Measurements from ENCODE around the gene TSPAN7. TPM values are rescaled to one million over a fixed set of nuclear protein-coding genes. Genes with fewer than 3 reads are reported as not detected.

The TSPAN7 gene
- total and polyA plus RNA-seq, 7 experiments from 2014 or later: 0.27 to 1.3 (median 0.48) TPM; not detected in 2

GRCh38 chrX:38601866-38602265 lies 40.5 kb downstream of the TSPAN7 start:
- Mint-ChIP-seq H3K4me1 (no peaks in the 10 kb centered on the region), H3K4me3 (no peak overlapping the region), H3K27ac (no peak overlapping the region), H3K36me3 (peaks cover 0 to 2% (median 0%) of the 10 kb centered on the region in 5 donors), H3K9me3 (peaks cover 0 to 5% (median 0%) of the 10 kb centered on the region in 11 donors), H3K27me3 (peaks cover 4 to 15% (median 8%) of the 10 kb centered on the region in 5 donors)
- H3K27me3 ChIP-seq (ENCODE audit: control insufficient read depth in 2 of 2, insufficient read depth in 2 of 2, low read length in 2 of 2): no peaks in the 10 kb centered on the region
- no peaks in the 10 kb centered on the region for H3K4me1 ChIP-seq (ENCODE audit: control insufficient read depth in 2 of 2, insufficient read depth in 2 of 2, low read length in 2 of 2)
- ChIA-PET CTCF (no interaction called here), POLR2A (no interaction called here)
- no peak overlapping the region for H3K4me3 ChIP-seq (ENCODE audit: low read length)
- no peaks in the 10 kb centered on the region for H3K36me3 ChIP-seq (ENCODE audit: control insufficient read depth in 2 of 3, insufficient read depth in 3 of 3, low read length in 3 of 3)
- ATAC-seq (no peak), DNase-seq (no peak)
- no peak overlapping the region for H3K27ac ChIP-seq (ENCODE audit: low read depth, low read length)
- H3K9me3 ChIP-seq (ENCODE audit: control insufficient read depth in 2 of 3, low read length in 3 of 3): no peaks in the 10 kb centered on the region
- intact Hi-C loops (cut with micrococcal nuclease): no loop called here

- Histone ChIP-seq H3K4me1 (ENCODE audit: control insufficient read depth in 2 of 2, insufficient read depth in 2 of 2, low read length in 2 of 2) (no peaks in the 10 kb centered on the region), H3K4me3 (ENCODE audit: low read length) (no peak overlapping the region), H3K9me3 (ENCODE audit: control insufficient read depth in 2 of 3, low read length in 3 of 3) (no peaks in the 10 kb centered on the region), H3K36me3 (ENCODE audit: control insufficient read depth in 2 of 3, insufficient read depth in 3 of 3, low read length in 3 of 3) (no peaks in the 10 kb centered on the region), H3K27ac (ENCODE audit: low read depth, low read length) (no peak overlapping the region), H3K27me3 (ENCODE audit: control insufficient read depth in 2 of 2, insufficient read depth in 2 of 2, low read length in 2 of 2) (no peaks in the 10 kb centered on the region)
- Mint-ChIP-seq H3K27ac (no peak overlapping the region), H3K4me3 (no peak overlapping the region), H3K36me3 (no peaks in the 10 kb centered on the region), H3K27me3 (peaks cover 0 to 11% (median 8%) of the 10 kb centered on the region in 5 donors), H3K4me1 (peaks cover 0 to 3% (median 0%) of the 10 kb centered on the region in 7 donors), H3K9me3 (peaks cover 0 to 5% (median 0%) of the 10 kb centered on the region in 11 donors)
- ATAC-seq: no peak
- no peak for DNase-seq
- ChIA-PET POLR2A (no interaction called here), CTCF (no interaction called here)
- intact Hi-C loops (cut with micrococcal nuclease): no loop called here
Measured at GRCh38 chrX:38606821-38607220, 45.5 kb downstream of the TSPAN7 start.

GRCh38 chrX:38607976-38608375 lies 46.6 kb downstream of the TSPAN7 start:
- intact Hi-C loops (cut with micrococcal nuclease): no loop called here
- H3K9me3 ChIP-seq (ENCODE audit: control insufficient read depth in 2 of 3, low read length in 3 of 3): no peaks in the 10 kb centered on the region
- no peak overlapping the region for H3K27ac Mint-ChIP-seq
- POLR2A ChIA-PET: no interaction called here
- peaks cover 0 to 7% (median 0%) of the 10 kb centered on the region in 5 donors for H3K27me3 Mint-ChIP-seq
- H3K9me3 Mint-ChIP-seq: peaks cover 0 to 2% (median 0%) of the 10 kb centered on the region in 11 donors
- no peaks in the 10 kb centered on the region for H3K36me3 ChIP-seq (ENCODE audit: control insufficient read depth in 2 of 3, insufficient read depth in 3 of 3, low read length in 3 of 3)
- no peak for DNase-seq
- H3K27me3 ChIP-seq (ENCODE audit: control insufficient read depth in 2 of 2, insufficient read depth in 2 of 2, low read length in 2 of 2): no peaks in the 10 kb centered on the region
- no peak overlapping the region for H3K4me3 Mint-ChIP-seq
- H3K4me1 ChIP-seq (ENCODE audit: control insufficient read depth in 2 of 2, insufficient read depth in 2 of 2, low read length in 2 of 2): no peaks in the 10 kb centered on the region
- ATAC-seq: no peak
- H3K27ac ChIP-seq (ENCODE audit: low read depth, low read length): no peak overlapping the region
- peaks cover 0 to 3% (median 0%) of the 10 kb centered on the region in 7 donors for H3K4me1 Mint-ChIP-seq
- H3K36me3 Mint-ChIP-seq: no peaks in the 10 kb centered on the region
- CTCF ChIA-PET: no interaction called here
- H3K4me3 ChIP-seq (ENCODE audit: low read length): no peak overlapping the region

- H3K4me3 ChIP-seq (ENCODE audit: low read length): no peak overlapping the region
- no peaks in the 10 kb centered on the region for H3K36me3 Mint-ChIP-seq
- no peak overlapping the region for H3K27ac Mint-ChIP-seq
- no peak overlapping the region for H3K27ac ChIP-seq (ENCODE audit: low read depth, low read length)
- no peaks in the 10 kb centered on the region for H3K36me3 ChIP-seq (ENCODE audit: control insufficient read depth in 2 of 3, insufficient read depth in 3 of 3, low read length in 3 of 3)
- intact Hi-C loops (cut with micrococcal nuclease): no loop called here
- no peak overlapping the region for H3K4me3 Mint-ChIP-seq
- peaks cover 0 to 7% (median 0%) of the 10 kb centered on the region in 5 donors for H3K27me3 Mint-ChIP-seq
- H3K9me3 ChIP-seq (ENCODE audit: control insufficient read depth in 2 of 3, low read length in 3 of 3): no peaks in the 10 kb centered on the region
- ATAC-seq: no peak
- H3K27me3 ChIP-seq (ENCODE audit: control insufficient read depth in 2 of 2, insufficient read depth in 2 of 2, low read length in 2 of 2): no peaks in the 10 kb centered on the region
- peaks cover 0 to 3% (median 0%) of the 10 kb centered on the region in 7 donors for H3K4me1 Mint-ChIP-seq
- DNase-seq: no peak
- no peaks in the 10 kb centered on the region for H3K4me1 ChIP-seq (ENCODE audit: control insufficient read depth in 2 of 2, insufficient read depth in 2 of 2, low read length in 2 of 2)
- no peaks in the 10 kb centered on the region for H3K9me3 Mint-ChIP-seq
- CTCF ChIA-PET: no interaction called here
- POLR2A ChIA-PET: no interaction called here
Measured at GRCh38 chrX:38610849-38611248, 49.5 kb downstream of the TSPAN7 start.

GRCh38 chrX:38612281-38612680 lies 50.9 kb downstream of the TSPAN7 start:
- intact Hi-C loops (cut with micrococcal nuclease): no loop called here
- no peak overlapping the region for H3K27ac ChIP-seq (ENCODE audit: low read depth, low read length)
- Mint-ChIP-seq H3K36me3 (no peaks in the 10 kb centered on the region), H3K27me3 (peaks cover 0 to 6% (median 0%) of the 10 kb centered on the region in 5 donors), H3K27ac (no peak overlapping the region), H3K9me3 (no peaks in the 10 kb centered on the region), H3K4me3 (no peak overlapping the region), H3K4me1 (peaks cover 0 to 3% (median 0%) of the 10 kb centered on the region in 7 donors)
- H3K4me3 ChIP-seq (ENCODE audit: low read length): no peak overlapping the region
- no peaks in the 10 kb centered on the region for H3K4me1 ChIP-seq (ENCODE audit: control insufficient read depth in 2 of 2, insufficient read depth in 2 of 2, low read length in 2 of 2)
- ATAC-seq (no peak), DNase-seq (no peak)
- no peaks in the 10 kb centered on the region for H3K27me3 ChIP-seq (ENCODE audit: control insufficient read depth in 2 of 2, insufficient read depth in 2 of 2, low read length in 2 of 2)
- H3K9me3 ChIP-seq (ENCODE audit: control insufficient read depth in 2 of 3, low read length in 3 of 3): no peaks in the 10 kb centered on the region
- POLR2A ChIA-PET: no interaction called here
- no peaks in the 10 kb centered on the region for H3K36me3 ChIP-seq (ENCODE audit: control insufficient read depth in 2 of 3, insufficient read depth in 3 of 3, low read length in 3 of 3)
- CTCF ChIA-PET: no interaction called here

- Mint-ChIP-seq H3K27ac (no peak overlapping the region), H3K4me1 (no peaks in the 10 kb centered on the region), H3K36me3 (no peaks in the 10 kb centered on the region), H3K9me3 (no peaks in the 10 kb centered on the region), H3K4me3 (no peak overlapping the region), H3K27me3 (peaks cover 0 to 6% (median 0%) of the 10 kb centered on the region in 5 donors)
- Histone ChIP-seq H3K27me3 (ENCODE audit: control insufficient read depth in 2 of 2, insufficient read depth in 2 of 2, low read length in 2 of 2) (no peaks in the 10 kb centered on the region), H3K4me1 (ENCODE audit: control insufficient read depth in 2 of 2, insufficient read depth in 2 of 2, low read length in 2 of 2) (no peaks in the 10 kb centered on the region), H3K4me3 (ENCODE audit: low read length) (no peak overlapping the region), H3K36me3 (ENCODE audit: control insufficient read depth in 2 of 3, insufficient read depth in 3 of 3, low read length in 3 of 3) (no peaks in the 10 kb centered on the region), H3K9me3 (ENCODE audit: control insufficient read depth in 2 of 3, low read length in 3 of 3) (no peaks in the 10 kb centered on the region), H3K27ac (ENCODE audit: low read depth, low read length) (no peak overlapping the region)
- ChIA-PET CTCF (no interaction called here), POLR2A (no interaction called here)
- DNase-seq (no peak), ATAC-seq (no peak)
- intact Hi-C loops (cut with micrococcal nuclease): no loop called here
Measured at GRCh38 chrX:38614485-38614884, 53.1 kb downstream of the TSPAN7 start.

- DNase-seq (no peak), ATAC-seq (no peak)
- Mint-ChIP-seq H3K27me3 (peaks cover 0 to 6% (median 0%) of the 10 kb centered on the region in 5 donors), H3K4me1 (no peaks in the 10 kb centered on the region), H3K9me3 (no peaks in the 10 kb centered on the region), H3K27ac (no peak overlapping the region), H3K36me3 (no peaks in the 10 kb centered on the region), H3K4me3 (no peak overlapping the region)
- CTCF ChIA-PET: no interaction called here
- Histone ChIP-seq H3K36me3 (ENCODE audit: control insufficient read depth in 2 of 3, insufficient read depth in 3 of 3, low read length in 3 of 3) (no peaks in the 10 kb centered on the region), H3K27ac (ENCODE audit: low read depth, low read length) (no peak overlapping the region), H3K4me3 (ENCODE audit: low read length) (no peak overlapping the region), H3K4me1 (ENCODE audit: control insufficient read depth in 2 of 2, insufficient read depth in 2 of 2, low read length in 2 of 2) (no peaks in the 10 kb centered on the region), H3K27me3 (ENCODE audit: control insufficient read depth in 2 of 2, insufficient read depth in 2 of 2, low read length in 2 of 2) (no peaks in the 10 kb centered on the region), H3K9me3 (ENCODE audit: control insufficient read depth in 2 of 3, low read length in 3 of 3) (no peaks in the 10 kb centered on the region)
- intact Hi-C loops (cut with micrococcal nuclease): no loop called here
- POLR2A ChIA-PET: interaction anchor here (0.8 kb wide), 1 partner anchor 1052 kb away, joined by 3 read pairs; no protein-coding TSS in a partner anchor
Measured at GRCh38 chrX:38616904-38617303, 55.6 kb downstream of the TSPAN7 start.

Measured in naive thymus-derived CD4-positive, alpha-beta T cell (primary cell).